Measurements from ENCODE around the gene SLC16A10.

Gene SLC16A10

GRCh38 chr6:111260570-111261298, 173.4 kb downstream of the SLC16A10 start:
- DNase-seq (ENCODE audit: low spot score): peak; percentile 20

GRCh38 chr6:111263837-111264236, 176.5 kb downstream of the SLC16A10 start:
- no peak for DNase-seq (ENCODE audit: low spot score)

- DNase-seq (ENCODE audit: low spot score): no peak
Observed at GRCh38 chr6:111265842-111266241, 178.5 kb downstream of the SLC16A10 start.

- DNase-seq (ENCODE audit: low spot score): no peak
Observed at GRCh38 chr6:111266276-111266675, 179.0 kb downstream of the SLC16A10 start.

- DNase-seq (ENCODE audit: low spot score): no peak
Observed at GRCh38 chr6:111267764-111268333, 180.5 kb downstream of the SLC16A10 start.

- DNase-seq (ENCODE audit: low spot score): no peak
Observed at GRCh38 chr6:111269401-111269970, 182.2 kb downstream of the SLC16A10 start.

- DNase-seq (ENCODE audit: low spot score): no peak
Observed at GRCh38 chr6:111270121-111270520, 182.8 kb downstream of the SLC16A10 start.

- no peak for DNase-seq (ENCODE audit: low spot score)
Observed at GRCh38 chr6:111274593-111275217, 187.4 kb downstream of the SLC16A10 start.

- no peak for DNase-seq (ENCODE audit: low spot score)
Observed at GRCh38 chr6:111276335-111276734, 189.0 kb downstream of the SLC16A10 start.

- no peak for DNase-seq (ENCODE audit: low spot score)
Observed at GRCh38 chr6:111276736-111277135, 189.4 kb downstream of the SLC16A10 start.

- no peak for DNase-seq (ENCODE audit: low spot score)
Observed at GRCh38 chr6:111277819-111278218, 190.5 kb downstream of the SLC16A10 start.

- DNase-seq (ENCODE audit: low spot score): no peak
Observed at GRCh38 chr6:111278731-111279130, 191.4 kb downstream of the SLC16A10 start.

- no peak for DNase-seq (ENCODE audit: low spot score)
Observed at GRCh38 chr6:111280445-111280955, 193.2 kb downstream of the SLC16A10 start.
